Activated CD4-positive, alpha-beta T cell treated with anti-CD3 and anti-CD28 coated beads for 1 hour (primary cell): ENCODE data around the gene GUSB.

ENCODE experiments used
- DNase-seq: peaks from one replicate; pipeline ENCODE4 v3.0.0-alpha.2; 2020

The GUSB gene

GRCh38 chr7:65927489-65928448, 54.2 kb downstream of the GUSB start:
- no peak for DNase-seq

DNA sequence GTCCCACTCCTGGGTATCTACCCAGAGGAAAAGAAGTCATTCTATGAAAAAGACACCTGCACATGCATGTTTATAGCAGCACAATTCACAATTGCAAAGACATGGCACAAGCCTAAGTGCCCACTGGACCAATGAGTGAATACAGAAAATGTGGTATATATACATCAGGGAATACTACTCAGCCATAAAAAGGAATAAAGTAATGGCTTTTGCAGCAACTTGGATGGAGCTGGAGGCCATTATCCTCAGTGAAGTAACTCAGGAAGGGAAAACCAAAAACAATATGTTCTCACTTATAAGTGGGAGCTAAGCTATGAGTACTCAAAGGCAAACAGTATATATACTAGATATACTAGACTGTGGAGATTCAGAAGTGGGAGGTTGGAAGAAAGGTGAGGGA, 55.4 kb downstream of the GUSB start:
- no peak for DNase-seq

DNA sequence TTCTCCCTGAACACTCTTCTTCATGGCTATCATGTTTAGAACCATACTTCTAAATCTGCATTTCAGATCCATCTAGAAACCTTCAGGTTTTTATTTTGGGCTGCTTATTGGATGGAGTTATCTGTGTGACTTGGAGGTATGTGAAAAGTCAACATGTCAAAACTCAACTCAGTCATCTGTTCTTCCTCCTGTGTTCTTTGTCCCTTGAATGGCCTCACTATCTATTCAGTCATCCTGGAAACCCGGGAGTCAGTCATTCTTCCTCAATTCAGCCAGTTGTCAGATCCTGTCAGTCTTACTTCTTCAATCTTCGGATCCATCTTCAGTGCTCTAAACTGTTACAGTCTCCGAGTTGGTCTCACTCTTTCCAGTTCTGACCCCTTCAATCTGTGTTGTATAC, 57.0 kb downstream of the GUSB start:
- no peak for DNase-seq

GRCh38 chr7:65924193-65924592, 57.8 kb downstream of the GUSB start:
- no peak for DNase-seq

GRCh38 chr7:65923316-65923715, 58.7 kb downstream of the GUSB start:
- no peak for DNase-seq

DNA sequence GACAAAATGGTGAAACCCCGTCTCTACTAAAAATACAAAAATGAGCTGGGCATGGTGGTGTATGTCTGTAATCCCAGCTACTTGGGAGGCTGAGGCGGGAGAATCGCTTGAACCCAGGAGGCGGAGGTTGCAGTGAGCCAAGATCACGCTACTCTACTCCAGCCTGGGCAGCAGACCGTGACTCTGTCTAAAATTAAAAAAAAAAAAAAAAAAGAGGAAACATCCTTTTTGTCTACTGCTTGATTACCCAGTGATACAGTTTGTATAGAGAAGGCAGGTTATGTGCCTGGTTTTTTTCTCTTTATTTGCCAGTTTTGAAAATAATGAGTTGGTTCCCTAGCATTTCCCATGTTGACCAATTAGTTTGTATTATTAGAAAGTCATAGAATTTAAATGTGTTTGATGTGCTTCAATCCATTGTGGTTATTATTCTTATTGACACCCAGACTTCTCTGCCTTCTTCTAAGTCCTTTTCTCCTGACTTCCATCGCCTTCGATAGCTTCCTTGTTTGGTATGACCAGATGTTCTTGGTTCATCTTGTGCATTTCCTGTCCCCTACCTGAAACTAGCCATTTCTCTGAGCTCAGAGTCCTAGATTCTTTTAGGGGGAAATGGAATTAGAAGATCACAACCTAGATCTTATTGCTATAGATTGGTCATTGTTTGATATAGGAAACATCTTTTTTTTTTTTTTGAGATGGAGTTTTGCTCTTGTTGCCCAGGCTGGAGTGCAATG, 65.9 kb downstream of the GUSB start:
- DNase-seq = no peak

- DNase-seq = no peak
Measured at GRCh38 chr7:65912237-65912636, 69.8 kb downstream of the GUSB start.
